Ovary (tissue), 9 donors: ENCODE results near the gene METTL27. TPM values are rescaled to one million over a fixed set of nuclear protein-coding genes. Genes with fewer than 3 reads are reported as not detected.

Experiments
- DNase-seq, 5 donors: peaks; one replicate each; pipeline ENCODE4 v3.0.0-alpha.2; 2019 to 2020
- H3K27ac ChIP-seq, 2 donors: fragments of 200-600 bp; one replicate each; pipeline versions ENCODE4 v1.5.1 to v1.8.0; 2019 to 2022
- H3K27me3 ChIP-seq: fragments of 200-600 bp; one replicate; pipeline ENCODE4 v1.8.0; 2022
- H3K36me3 ChIP-seq: fragments of 200-600 bp; sonication (generic); one replicate; pipeline ENCODE4 v1.5.1; 2019
- H3K4me1 ChIP-seq: one replicate; pipeline ENCODE4 v1.8.1; 2013; ENCODE audit warnings: mild to moderate bottlenecking, moderate library complexity; ENCODE audit not compliant: insufficient read depth
- H3K4me3 ChIP-seq: fragments of 200-600 bp; sonication (generic); one replicate; pipeline ENCODE4 v1.5.1; 2017
- H3K9me3 ChIP-seq, 2 donors: fragments of 200-600 bp in 1 of 2; sonication (generic) in 1 of 2; one replicate each; pipeline versions ENCODE4 v1.5.1 to v1.8.1; 2013 to 2019; ENCODE audit warnings: mild to moderate bottlenecking in 1 of 2, moderate library complexity in 1 of 2
- EP300 ChIP-seq: sonication (generic); formaldehyde crosslinking; IDR thresholded peaks from one replicate; pipeline ENCODE4 v1.6.1; 2017; ENCODE audit warnings: antibody characterized with exemption
- POLR2A ChIP-seq: fragments of 450-650 bp; IDR thresholded peaks from one replicate; pipeline ENCODE4 v1.6.1; 2017; ENCODE audit warnings: antibody characterized with exemption, mild to moderate bottlenecking, moderate library complexity
- WGBS, 3 donors: extraction: QIAGEN DNeasy Blood & Tissue Kit in 1 of 3; methylation state at CpG; one replicate each; pipeline versions ENCODE4 v1.1.5 to v1.1.7; 2013 to 2017; 5-methylcytosine and 5-hydroxymethylcytosine counted together
- intact Hi-C, 4 donors: fragments of 100-400 bp; cut with DNase I; formaldehyde crosslinking; loops; one replicate each; pipeline versions ENCODE4 v1.11.0 to v1.15.1; 2022 to 2023
- polyA plus RNA-seq, 2 donors: library from polyadenylated mRNA; stranded (reverse); fragments of 200-250 nt in 1 of 2; fragments of 350-450 nt in 1 of 2; fragmentation: Illumina TruSeq in 1 of 2; extraction: RNeasy Lipid Tissue Mini Kit (QIAGEN cat#74804) in 1 of 2; gene quantifications; one replicate each; pipeline ENCODE4 v1.2.3, GENCODE V29; 2013 to 2014
- total RNA-seq, 7 donors: library from RNA; depleted of rRNA in 2 of 7; stranded (reverse); fragments of >200 nt in 2 of 7; fragmentation: NEBNext Ultra II Directional in 3 of 7; extraction: Animal tissue kit (Norgen Biotek cat#: 25700) in 3 of 7; gene quantifications; one replicate each; pipeline versions ENCODE4 v1.1.0 to v1.2.4, GENCODE V29; 2016 to 2023
- TF ChIP-seq, protein P1 (sequence below), 3 donors: fragments of 450-650 bp in 2 of 3; fragments of 200-600 bp in 1 of 3; IDR thresholded peaks; one replicate each; pipeline versions ENCODE4 v1.5.1 to v1.8.0; 2016 to 2022; ENCODE audit warnings: antibody characterized with exemption in 3 of 3, mild to moderate bottlenecking in 1 of 3
- donor health status: DM: no; HTN: no; CAD: no; lungs with moderate emphysema.
- donor health status: DM: no; HTN: no; CAD: no.
- donor health status: Bipolar disorder and iron deficiency.
- donor health status: DM: yes; HTN: yes; CAD: no.
- donor health status: DM: no; HTN: no; CAD: no.
- donor health status: DM: yes; HTN: yes; CAD: no.

Gene METTL27
- total and polyA plus RNA-seq, 9 donors, result 1.8 to 25.6 (median 3.6) TPM; not detected in 1

DNA sequence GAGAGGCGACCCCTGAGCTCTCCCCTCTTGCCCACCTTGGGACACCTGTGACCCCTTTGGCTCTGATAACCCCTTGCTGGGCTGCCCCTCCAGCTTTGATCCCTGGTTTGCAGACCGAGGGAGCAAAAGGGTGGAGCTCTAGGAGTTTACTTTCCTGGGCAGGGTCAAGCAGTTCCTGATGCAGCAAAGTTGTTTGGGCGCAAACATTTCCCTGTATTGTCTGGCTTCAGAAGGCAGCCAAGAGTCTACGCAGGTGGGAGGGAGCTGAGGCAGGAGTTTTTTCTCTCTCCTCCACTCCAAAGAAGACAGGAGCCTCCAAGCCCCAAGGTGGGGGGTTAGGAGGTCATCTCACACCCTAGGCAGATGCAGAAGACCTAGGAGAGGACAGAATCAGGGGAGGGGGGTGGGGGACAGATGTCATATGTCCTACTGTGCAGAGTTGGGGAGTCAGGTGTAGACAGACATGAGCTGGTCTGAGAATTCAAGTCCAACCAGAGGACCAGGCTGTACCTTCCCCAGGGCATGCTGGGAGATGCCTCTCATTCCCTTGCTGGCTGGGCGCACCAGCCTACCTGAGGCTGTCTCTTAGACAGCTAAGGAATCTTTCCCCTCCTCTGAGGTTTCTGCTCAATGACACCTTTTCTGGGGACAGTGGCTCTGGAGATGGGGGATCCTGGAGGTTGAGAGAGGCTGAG is 39.2 kb upstream of the METTL27 start:
- Histone ChIP-seq H3K27ac (no peak overlapping the region), H3K9me3 (no peaks in the 10 kb centered on the region), H3K4me1 (peaks cover 3% of the 10 kb centered on the region), H3K4me3 (no peak overlapping the region), H3K27me3 (no peaks in the 10 kb centered on the region), H3K36me3 (no peaks in the 10 kb centered on the region)
- intact Hi-C loops, result no loop called here
- TF ChIP-seq, protein P1, sequence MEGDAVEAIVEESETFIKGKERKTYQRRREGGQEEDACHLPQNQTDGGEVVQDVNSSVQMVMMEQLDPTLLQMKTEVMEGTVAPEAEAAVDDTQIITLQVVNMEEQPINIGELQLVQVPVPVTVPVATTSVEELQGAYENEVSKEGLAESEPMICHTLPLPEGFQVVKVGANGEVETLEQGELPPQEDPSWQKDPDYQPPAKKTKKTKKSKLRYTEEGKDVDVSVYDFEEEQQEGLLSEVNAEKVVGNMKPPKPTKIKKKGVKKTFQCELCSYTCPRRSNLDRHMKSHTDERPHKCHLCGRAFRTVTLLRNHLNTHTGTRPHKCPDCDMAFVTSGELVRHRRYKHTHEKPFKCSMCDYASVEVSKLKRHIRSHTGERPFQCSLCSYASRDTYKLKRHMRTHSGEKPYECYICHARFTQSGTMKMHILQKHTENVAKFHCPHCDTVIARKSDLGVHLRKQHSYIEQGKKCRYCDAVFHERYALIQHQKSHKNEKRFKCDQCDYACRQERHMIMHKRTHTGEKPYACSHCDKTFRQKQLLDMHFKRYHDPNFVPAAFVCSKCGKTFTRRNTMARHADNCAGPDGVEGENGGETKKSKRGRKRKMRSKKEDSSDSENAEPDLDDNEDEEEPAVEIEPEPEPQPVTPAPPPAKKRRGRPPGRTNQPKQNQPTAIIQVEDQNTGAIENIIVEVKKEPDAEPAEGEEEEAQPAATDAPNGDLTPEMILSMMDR (IDR thresholded peaks at IDR 0.05), result no peak
- WGBS, 3 donors, result 37 to 43% (median 43%) methylated on average over 5 of the region's 5 CpGs
- DNase-seq, result no peak

- Histone ChIP-seq H3K27ac (no peak overlapping the region), H3K9me3 (no peaks in the 10 kb centered on the region), H3K4me3 (no peak overlapping the region), H3K4me1 (no peaks in the 10 kb centered on the region), H3K36me3 (no peaks in the 10 kb centered on the region), H3K27me3 (no peaks in the 10 kb centered on the region)
- 56 to 60% (median 59%) methylated on average over 13 of the region's 13 CpGs for WGBS, 3 donors
- TF ChIP-seq POLR2A, result no peak
- TF ChIP-seq EP300, result no peak
- TF ChIP-seq, protein P1 (IDR thresholded peaks at IDR 0.05), result no peak
- intact Hi-C loops, result no loop called here
- DNase-seq, result no peak
Observed at GRCh38 chr7:73880755-73881328, 38.5 kb upstream of the METTL27 start.

DNA sequence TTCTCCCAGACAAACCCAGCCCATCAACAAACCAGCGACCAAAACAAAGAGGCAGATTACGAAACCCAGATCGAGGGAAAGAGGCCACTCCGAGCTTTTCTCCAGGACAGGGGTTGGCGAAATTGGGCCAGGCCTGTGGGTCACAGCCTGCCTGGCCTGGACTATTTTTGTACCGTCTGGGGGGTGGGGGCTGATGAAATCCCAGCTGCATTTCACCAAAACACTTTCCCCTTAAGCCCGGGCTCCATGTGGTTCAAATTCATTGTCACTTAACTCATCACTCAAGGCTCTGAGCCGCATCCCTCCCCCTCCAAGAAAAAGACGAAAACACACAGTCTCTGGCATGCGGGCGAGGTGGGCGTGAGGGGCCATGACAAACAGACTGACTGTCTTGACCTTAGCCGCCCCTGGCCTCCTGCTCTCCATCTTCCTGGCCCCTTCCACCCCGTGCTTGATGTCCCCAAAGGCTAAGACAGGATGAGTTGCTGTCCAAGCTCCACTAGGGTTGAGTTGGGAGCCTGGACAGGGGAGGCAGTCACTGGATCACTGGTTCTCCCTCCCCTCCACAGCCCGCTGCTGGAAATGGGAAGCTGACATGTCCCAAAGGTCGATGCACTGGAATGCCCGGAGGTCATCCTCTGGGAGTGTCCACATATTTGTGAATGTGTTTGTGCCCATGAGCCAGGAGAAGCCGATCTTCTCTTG is 37.8 kb upstream of the METTL27 start:
- TF ChIP-seq EP300, result no peak
- TF ChIP-seq, protein P1 (IDR thresholded peaks at IDR 0.05), result no peak
- no peak for TF ChIP-seq POLR2A
- intact Hi-C loops, result no loop called here
- Histone ChIP-seq H3K9me3 (no peaks in the 10 kb centered on the region), H3K4me1 (no peaks in the 10 kb centered on the region), H3K4me3 (no peak overlapping the region), H3K36me3 (no peaks in the 10 kb centered on the region), H3K27me3 (no peaks in the 10 kb centered on the region), H3K27ac (no peak overlapping the region)
- no peak for DNase-seq
- WGBS, 3 donors, result 54 to 71% (median 63%) methylated on average over 18 of the region's 18 CpGs

- H3K9me3 ChIP-seq, result no peaks in the 10 kb centered on the region
- H3K36me3 ChIP-seq, result no peaks in the 10 kb centered on the region
- DNase-seq, result no peak
- TF ChIP-seq, protein P1 (IDR thresholded peaks at IDR 0.05), result no peak
- TF ChIP-seq EP300 (no peak), POLR2A (no peak)
- 86 to 89% (median 86%) methylated on average over 10 to 12 of the region's 12 CpGs for WGBS, 3 donors
- H3K27ac ChIP-seq, result no peak overlapping the region
- no peaks in the 10 kb centered on the region for H3K4me1 ChIP-seq
- no peak overlapping the region for H3K4me3 ChIP-seq
- no peaks in the 10 kb centered on the region for H3K27me3 ChIP-seq
- intact Hi-C loops, result no loop called here
Observed at GRCh38 chr7:73876973-73877372, 34.7 kb upstream of the METTL27 start.
